ENCODE measurements around the gene PGAM5. TPM values are rescaled to one million over a fixed set of nuclear protein-coding genes. Genes with fewer than 3 reads are reported as not detected.

Gene PGAM5
- total RNA-seq: 23.9 and 73.7 TPM in 2 replicates

GRCh38 chr12:132710405-132711079, at the start of gene PGAM5:
Gene PGAM5, plus strand, starts transcription at chr12:132710842. Its CDS starts 35 bp downstream, at chr12:132710877.

GRCh38 chr12:132687211-132688164, 23.2 kb upstream of the PGAM5 start, which contains the start of the genes POLE and PXMP2:
Gene POLE, minus strand, starts transcription at chr12:132687342. Its CDS starts 27 bp downstream, at chr12:132687315.
Gene PXMP2, plus strand, starts transcription at chr12:132687587. Its CDS starts 84 bp downstream, at chr12:132687671.

GRCh38 chr12:132761032-132761920, 50.6 kb downstream of the PGAM5 start, which contains the start of gene ANKLE2:
Gene ANKLE2, minus strand, starts transcription at chr12:132761832. Its CDS starts 34 bp downstream, at chr12:132761798.

Small RNAs within 50 kb of the gene (small RNA-seq; reads per million reads assigned to genes)
- gene RNA5SP379 (ENCODE audit: low replicate concordance): 0.13 reads per million

Other genes with a start within 250 kb of the PGAM5 start
- gene FBRSL1, start 220.7 kb upstream of the PGAM5 start, total RNA-seq: 7.4 and 8.6 TPM in 2 replicates
- gene LRCOL1, start 100.3 kb upstream of the PGAM5 start, total RNA-seq: not detected in 2 replicates
- not detected in 2 replicates for gene P2RX2, start 92.1 kb upstream of the PGAM5 start, total RNA-seq
- gene POLE, start 23.5 kb upstream of the PGAM5 start, total RNA-seq: 6.8 and 70.6 TPM in 2 replicates
- 10.9 and 11.0 TPM in 2 replicates for gene PXMP2, start 23.3 kb upstream of the PGAM5 start, total RNA-seq
- 114 and 154 TPM in 2 replicates for gene ANKLE2, start 51.0 kb downstream of the PGAM5 start, total RNA-seq
- 155 and 184 TPM in 2 replicates for gene GOLGA3, start 118.0 kb downstream of the PGAM5 start, total RNA-seq
- 48.8 and 52.1 TPM in 2 replicates for gene CHFR, start 176.8 kb downstream of the PGAM5 start, total RNA-seq
- gene ZNF605, start 245.5 kb downstream of the PGAM5 start, total RNA-seq: 10.1 and 10.7 TPM in 2 replicates

Measured in placental pericyte (primary cell).